Cardiac septum (tissue), 1 donor: ENCODE data around the gene COX19. TPM values are rescaled to one million over a fixed set of nuclear protein-coding genes. Genes with fewer than 3 reads are reported as not detected.

ENCODE experiments used
- DNase-seq: peaks from one replicate; pipeline ENCODE4 v3.0.0-alpha.2; 2020; ENCODE audit warnings: low spot score
- intact Hi-C: fragments of 100-400 bp; cut with DNase I; formaldehyde crosslinking; loops from one replicate; pipeline ENCODE4 v1.14.0; 2022
- total RNA-seq: library from RNA; stranded (reverse); fragmentation: NEBNext Ultra II Directional; extraction: Animal tissue kit (Norgen Biotek cat#: 25700); gene quantifications from one replicate; pipeline ENCODE4 v1.2.1, GENCODE V29; 2021
- donor health status: DM: no; HTN: no; CAD: no.

COX19 gene
- total RNA-seq, 1 donor from 2014 or later: 7.3 TPM

DNA sequence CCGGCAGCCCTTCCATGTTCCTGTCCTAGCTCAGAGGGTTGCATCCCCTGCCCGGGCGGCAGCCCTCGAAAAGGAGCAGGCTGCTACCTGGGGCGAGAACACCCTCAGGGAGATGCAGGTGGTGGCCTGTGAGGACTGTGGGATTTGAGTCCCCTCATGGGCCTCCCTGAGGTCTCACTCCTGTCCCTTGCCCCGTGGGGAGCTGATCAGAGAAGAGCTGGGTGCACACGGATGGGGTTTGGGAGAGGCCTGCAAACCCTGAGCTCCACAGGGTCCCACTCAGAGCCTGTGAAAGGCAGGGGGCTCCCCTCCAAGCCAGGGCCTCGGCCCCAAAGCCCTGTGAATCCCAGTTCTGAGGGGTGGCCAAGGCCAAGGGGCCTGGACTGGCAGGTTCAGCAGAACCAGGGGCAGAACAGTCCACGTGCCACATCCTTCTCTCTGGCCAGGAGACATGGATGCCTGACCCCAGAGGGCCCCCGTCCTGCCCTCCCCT, 7.2 kb upstream of the COX19 start:
- no peak for DNase-seq
- intact Hi-C loops: no loop called here

GRCh38 chr7:981793-982510, 6.6 kb upstream of the COX19 start:
- intact Hi-C loops: no loop called here
- no peak for DNase-seq

GRCh38 chr7:979886-980571, 4.7 kb upstream of the COX19 start:
- intact Hi-C loops: no loop called here
- no peak for DNase-seq

- intact Hi-C loops: no loop called here
These were observed 3.8 kb upstream of the COX19 start for GRCh38 chr7:979151-979550.

GRCh38 chr7:978416-979091, 3.2 kb upstream of the COX19 start:
- intact Hi-C loops: no loop called here
- no peak for DNase-seq

More at GRCh38 chr7:979151-979550, 3.8 kb upstream of the COX19 start:
- no peak for DNase-seq

- DNase-seq: no peak
- intact Hi-C loops: no loop called here
These were observed 2.6 kb upstream of the COX19 start for GRCh38 chr7:978049-978346.

DNA sequence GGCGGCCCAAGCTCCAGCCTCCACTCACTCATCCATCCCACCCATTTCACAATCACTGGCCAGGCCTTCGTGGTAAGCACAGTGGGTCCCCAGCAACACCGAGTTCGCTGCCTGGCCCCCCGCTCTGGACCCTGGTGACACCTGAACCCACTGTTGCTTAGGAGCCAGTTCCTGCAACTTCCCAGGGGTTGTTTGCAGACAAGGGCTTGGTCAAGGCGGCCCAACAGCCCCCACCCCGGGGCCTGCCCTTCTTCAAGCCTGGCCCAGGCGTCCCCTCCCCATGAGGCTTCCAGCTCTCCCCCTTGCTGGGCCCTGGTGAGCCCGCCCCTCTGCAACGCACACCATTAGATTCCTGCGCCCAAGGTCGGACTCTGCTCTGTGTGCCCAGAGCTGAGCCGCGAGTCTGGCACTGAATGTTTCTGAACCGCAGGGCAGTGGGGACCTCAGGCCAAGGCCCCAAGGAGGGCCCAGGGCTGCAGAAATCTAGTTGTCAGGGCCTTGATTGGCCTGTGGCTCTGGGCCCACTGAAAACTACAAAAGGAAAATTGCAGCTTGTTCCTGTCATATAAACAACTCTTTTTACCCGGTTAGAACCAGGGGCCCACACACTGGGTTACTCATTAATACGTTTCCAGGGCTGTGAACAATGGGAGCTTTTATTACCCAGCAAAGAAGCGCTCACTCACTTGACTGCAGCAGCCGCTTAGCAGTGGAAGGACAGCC, 2.1 kb upstream of the COX19 start:
- DNase-seq: no peak

DNA sequence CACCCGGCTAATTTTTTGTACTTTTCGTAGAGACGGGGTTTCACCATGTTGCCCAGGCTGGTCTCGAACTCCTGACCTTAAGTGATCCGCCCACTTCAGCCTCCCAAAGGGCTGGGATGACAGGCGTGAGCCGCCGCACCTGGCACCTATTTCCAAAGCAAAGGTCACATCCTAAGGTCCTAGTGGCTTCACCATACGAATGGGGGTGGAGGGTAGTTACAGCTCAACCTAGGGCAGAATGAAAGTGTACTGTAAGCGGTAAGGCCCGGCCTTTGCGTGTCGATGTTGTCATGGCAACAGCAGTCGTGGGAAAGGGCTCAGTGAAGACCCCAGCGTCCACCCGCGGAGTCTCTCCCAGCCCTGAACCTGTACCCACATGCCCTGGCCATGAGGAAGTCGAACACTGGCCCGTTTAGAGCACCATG, 1.6 kb upstream of the COX19 start:
- DNase-seq: no peak

More for the DNA sequence above, 2.1 kb upstream of the COX19 start:
- intact Hi-C loops: no loop called here

GRCh38 chr7:975702-976473, 539 bp upstream of the COX19 start:
- no peak for DNase-seq
- intact Hi-C loops: no loop called here

More for the DNA sequence above, 1.6 kb upstream of the COX19 start:
- intact Hi-C loops: no loop called here

DNA sequence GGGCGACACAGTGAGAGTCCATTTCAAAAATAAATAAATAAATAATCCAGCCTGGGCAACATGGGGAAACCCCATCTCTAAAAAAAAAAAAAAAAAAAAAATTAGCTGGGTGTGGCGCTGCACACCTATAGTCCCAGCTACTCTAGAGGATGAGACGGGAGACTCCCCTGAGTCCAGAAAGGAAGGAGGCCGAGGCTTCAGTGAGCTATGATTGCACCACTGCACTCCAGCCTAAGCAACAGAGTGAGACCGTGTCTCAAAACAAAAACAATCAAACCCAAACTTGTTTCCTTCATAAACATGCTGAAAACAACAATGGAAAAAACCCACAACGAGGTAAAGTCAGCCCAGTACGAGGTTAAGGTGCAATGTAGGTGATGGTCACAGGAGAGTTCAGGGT, 1.2 kb downstream of the COX19 start:
- intact Hi-C loops: no loop called here
- no peak for DNase-seq

DNA sequence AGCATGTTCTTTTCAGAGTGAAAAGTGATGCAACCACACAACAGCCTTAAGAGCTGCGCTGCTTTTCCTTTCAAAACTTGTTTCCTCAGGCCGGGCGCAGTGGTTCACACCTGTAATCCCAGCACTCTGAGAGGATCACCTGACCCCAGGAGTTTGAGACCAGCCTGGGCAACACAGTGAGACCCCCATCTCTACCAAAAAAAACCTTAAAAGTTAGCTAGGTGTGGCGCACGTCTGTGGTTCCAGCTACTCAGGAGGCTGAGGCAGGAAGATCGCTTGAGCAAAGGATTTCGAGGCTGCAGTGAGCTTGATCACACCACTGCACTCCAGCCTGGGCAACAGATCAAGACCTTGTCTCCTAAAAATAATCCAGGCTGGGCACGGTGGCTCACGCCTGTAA, 2.0 kb downstream of the COX19 start:
- DNase-seq: no peak
- intact Hi-C loops: no loop called here

GRCh38 chr7:972676-973309, 2.6 kb downstream of the COX19 start:
- no peak for DNase-seq
- intact Hi-C loops: no loop called here

DNA sequence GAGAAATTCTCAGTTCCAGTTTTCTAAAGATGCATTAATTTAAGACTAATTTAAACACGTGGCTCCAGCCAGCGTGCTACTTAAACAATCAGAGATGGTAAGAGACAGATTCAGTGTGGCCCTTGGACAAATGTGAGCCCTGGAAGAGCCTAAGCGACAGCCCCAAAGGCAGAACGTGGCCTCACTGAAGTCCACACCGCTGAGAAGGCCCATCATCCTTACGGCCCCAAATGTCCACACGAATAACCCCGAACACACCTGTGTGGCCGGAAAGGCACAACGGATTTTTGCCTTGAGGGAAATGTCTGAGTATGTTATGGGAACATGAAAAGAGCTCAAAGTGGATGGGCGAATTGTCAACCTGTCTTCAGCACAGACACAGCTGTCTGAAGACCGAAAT, 3.2 kb downstream of the COX19 start:
- intact Hi-C loops: no loop called here
- no peak for DNase-seq

GRCh38 chr7:970744-971143, 4.6 kb downstream of the COX19 start:
- DNase-seq: no peak
- intact Hi-C loops: no loop called here

DNA sequence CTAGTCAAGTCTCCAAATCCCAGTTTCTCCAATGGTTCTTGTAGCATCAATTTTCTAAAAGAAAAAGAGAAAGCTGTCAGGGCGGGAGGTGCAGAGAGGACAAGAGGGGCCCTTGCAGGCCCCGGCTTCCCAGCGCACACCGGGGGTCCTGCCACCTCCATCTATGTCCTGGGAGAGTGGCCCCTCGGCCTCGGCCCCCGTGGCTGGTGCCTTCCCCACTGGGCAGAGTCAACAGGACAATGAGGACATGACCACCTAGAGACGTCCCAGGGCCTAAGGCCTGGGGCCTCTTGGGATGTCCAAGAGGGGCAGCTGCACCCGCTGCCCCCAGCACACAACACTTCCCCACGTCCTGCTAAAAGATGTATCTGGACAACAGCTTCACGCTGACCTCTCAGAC, 5.9 kb downstream of the COX19 start:
- intact Hi-C loops: no loop called here
- DNase-seq: no peak

DNA sequence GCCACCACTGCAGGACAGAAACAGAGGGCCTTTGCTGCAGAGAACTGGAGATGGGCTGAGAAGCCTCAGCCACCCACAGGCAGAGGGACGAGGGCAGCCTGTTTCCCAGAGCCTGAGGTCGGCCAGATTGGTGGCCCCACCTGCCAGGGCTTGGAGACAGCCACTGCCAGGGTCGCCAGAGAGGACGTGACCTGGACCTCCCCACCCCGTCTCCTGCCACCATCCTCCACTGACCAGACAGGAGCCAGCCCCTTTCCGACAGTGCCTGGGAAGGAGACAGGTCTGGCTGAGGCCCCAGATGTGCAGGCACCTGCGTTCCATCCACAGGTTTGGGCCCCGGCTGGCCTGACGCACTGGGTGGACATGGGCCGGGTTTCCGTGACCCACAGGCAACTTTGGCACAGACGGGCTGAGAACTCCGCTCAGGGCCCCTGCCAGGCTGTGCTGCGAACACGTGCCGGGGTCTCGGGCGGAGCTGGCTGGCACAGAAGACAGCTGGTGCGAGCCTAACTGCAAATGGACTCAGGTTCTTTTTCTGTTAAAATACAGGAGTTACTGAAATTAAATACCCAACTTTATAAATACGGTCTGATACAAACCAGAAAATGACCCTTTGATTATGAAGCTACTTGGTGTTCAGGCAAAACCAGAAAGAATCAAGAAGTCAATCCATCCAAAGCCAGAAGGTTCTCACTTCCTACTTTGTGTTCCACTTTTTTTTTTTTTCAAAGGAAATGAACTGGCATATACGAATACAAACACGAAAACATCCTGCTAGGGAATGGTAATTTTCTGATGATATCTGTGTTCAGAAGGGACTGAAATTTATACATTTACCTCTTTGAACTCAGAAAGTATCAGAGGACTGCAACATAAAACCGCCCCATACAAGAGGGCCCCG, 6.9 kb downstream of the COX19 start:
- intact Hi-C loops: no loop called here
- DNase-seq: no peak

- intact Hi-C loops: no loop called here
- no peak for DNase-seq
These were observed 7.8 kb downstream of the COX19 start for GRCh38 chr7:967361-968082.
